Measurements from ENCODE around the gene FARP2.

The FARP2 gene

DNA sequence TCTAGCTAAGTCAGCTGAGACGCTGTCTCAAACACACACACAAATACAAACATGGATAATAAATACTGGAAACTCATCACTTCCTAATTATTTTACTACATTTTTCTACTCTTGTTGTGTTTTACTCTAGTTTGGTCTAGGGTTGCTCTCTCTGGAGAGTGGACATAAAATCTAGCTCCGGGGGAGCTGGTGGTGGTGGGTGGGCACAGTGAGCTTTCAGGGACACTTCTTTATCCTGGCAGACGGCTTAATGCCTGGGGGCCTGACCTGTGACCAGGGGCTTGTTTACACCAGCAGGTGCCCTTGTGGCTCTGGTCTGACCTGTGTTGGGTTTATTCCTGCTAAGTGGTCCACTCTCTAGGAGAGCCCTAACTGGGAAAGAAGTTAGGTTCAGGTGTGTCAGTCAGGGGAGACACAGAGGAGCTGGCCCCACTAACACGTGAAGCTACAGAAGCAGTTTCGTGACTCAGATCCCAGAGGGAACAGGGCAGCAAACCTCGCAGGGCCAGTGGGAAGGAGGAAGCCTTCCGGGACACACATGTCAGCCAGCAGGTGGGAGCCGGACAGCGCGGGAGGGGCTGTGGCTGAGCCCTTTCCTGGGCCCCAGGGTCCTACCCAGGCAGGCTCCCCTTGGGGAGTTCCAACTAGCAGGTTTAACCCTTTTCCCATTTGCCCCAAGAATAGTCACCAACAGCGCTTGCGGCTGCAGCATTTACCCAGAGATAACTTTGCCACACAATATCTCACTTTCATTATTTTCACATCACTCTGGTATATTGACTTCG lies 180.0 kb downstream of the FARP2 start:
- FAIRE-seq = no peak

- no peak for FAIRE-seq
Measured at GRCh38 chr2:241538838-241539615, 182.9 kb downstream of the FARP2 start.

GRCh38 chr2:241539616-241540374 lies 183.7 kb downstream of the FARP2 start:
- no peak for FAIRE-seq

DNA sequence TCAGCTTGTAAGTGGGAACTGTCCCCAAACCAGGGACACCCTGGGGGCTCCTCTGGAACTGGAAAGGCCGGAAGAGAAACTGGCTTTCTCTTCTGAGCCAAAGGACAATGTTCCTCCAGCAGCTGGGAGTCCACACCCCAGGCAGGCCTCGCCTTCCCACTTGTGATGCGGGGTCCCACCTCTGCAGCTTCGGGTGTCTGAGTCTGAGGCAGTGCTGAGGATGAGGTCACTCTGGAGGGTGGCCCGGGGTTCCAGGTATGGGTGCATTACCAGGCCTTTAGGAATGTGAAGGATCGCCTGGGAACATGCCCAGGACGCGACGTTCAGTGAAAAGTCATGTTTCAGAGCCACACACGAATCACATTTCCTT lies 184.3 kb downstream of the FARP2 start:
- no peak for FAIRE-seq

DNA sequence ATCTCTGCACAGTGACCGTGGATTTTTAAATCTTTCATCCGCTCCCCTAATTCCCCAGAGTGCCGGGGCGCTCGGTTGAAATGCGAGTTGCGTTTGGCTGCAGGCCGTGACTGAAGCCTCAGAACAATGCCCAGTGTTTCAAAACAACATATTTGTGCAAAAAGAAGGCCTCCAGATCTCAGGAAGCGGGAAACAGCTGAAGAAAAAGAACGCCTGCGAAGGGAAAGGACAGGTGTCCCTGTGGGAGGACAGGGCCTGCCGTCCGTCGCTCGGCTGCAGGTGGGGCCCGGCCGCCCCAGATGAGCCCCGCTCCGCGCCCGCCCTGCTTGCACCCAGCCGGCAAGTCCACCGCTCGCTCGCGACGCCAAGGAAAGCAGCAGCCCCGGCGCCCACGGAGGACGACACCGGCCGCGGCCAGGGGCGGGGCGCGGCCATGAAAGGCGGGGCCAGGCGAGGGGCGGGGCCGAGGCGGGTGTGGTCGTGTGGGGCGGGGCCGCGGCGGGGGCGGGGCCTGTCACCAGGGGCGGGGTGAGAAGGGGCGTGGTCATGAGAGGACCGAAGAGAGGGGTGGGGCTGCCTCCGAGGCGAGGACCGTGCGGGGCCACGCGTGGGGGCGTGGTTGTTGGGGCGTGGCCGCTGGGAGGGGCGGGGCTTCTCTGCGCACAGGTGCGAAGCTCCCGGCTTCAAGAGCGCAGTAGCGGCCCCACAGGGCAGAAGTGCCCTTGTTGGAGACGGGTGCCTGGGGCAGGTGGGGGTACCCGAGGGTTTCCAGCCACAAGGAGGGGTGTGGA lies 184.9 kb downstream of the FARP2 start:
- FAIRE-seq = no peak

DNA sequence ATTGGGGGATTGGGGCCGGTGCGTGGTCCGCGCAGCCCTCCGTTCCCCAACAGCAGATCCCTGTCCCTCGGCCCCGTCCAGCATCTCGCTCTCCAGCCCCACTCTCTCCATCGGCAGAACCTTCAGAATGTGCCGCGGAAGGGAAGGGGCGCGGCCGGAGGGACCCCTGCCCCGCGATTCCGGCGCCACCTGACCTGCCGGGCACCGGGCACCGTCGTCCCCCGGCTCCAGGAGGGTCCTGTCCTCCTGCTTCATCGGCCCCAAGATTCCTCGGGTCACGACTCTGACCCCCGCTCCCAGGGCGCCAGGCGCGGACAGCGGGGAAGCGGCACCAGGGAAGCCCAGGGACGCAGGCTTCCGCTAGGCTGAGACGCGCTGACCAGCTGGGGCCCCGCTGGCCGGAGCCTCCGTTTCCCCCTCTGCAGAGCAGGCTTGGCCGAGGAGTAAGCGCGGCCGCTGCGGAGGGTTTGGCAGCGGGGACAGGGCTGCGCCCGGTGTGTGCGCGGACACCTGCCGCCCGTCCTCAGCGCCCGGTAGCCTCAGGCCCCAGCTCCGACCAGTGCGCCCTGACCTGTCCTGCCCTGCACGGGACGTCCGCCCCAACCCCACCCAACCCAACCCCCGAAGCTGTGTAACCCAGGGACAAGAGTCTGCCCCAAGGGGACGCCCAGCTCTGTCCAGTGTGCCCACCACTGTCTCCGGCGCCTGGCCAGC lies 185.6 kb downstream of the FARP2 start:
- FAIRE-seq = no peak

DNA sequence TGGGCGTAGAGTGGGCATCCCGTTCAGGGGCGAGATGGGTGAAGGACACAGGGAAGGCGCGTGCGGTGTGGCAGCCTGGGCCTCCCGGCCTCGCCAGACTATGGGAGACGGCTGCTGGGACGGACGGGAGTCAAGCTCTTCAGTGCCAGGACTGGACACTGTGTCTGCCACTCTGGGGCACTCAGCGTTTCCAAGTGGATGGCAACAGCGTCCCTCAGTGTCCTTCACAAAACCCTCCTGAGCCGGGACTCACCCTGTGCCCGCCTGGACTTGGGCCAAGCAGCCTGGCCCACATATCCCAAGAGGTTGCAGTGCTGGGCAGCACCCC lies 186.2 kb downstream of the FARP2 start:
- FAIRE-seq = no peak

All from islet of Langerhans (tissue), 1 donor.